CD8-positive, alpha-beta memory T cell (primary cell): ENCODE measurements around the gene KIF18B. TPM values are rescaled to one million over a fixed set of nuclear protein-coding genes. Genes with fewer than 3 reads are reported as not detected.

Experiments
- CTCF ChIA-PET: fragments of 350-600 bp; sonication (Branson Sonifier 250); formaldehyde crosslinking; loops from one replicate; lab custom pipeline; 2021; ENCODE audit warnings: antibody characterized with exemption; lab: Charles Lee
- POLR2A ChIA-PET: fragments of 350-600 bp; sonication (Branson Sonifier 250); formaldehyde crosslinking; loops from one replicate; lab custom pipeline; 2021; ENCODE audit warnings: antibody characterized with exemption; lab: Charles Lee
- DNase-seq, 5 donors: peaks; one replicate each; pipeline versions ENCODE4 v3.0.0 to v3.0.0-alpha.2; 2020 to 2022; ENCODE audit warnings: mixed read lengths in 1 of 5
- H3K27ac ChIP-seq: one replicate; pipeline ENCODE4 v1.7.0; 2013; ENCODE audit warnings: low read depth, mild to moderate bottlenecking, low read length, moderate library complexity
- H3K27me3 ChIP-seq: 2 replicates; pipeline ENCODE4 v1.7.0; 2013; ENCODE audit warnings: low read length, mild to moderate bottlenecking; ENCODE audit not compliant: insufficient read depth, poor library complexity, severe bottlenecking
- H3K36me3 ChIP-seq: 2 replicates; pipeline ENCODE4 v1.7.0; 2013; ENCODE audit warnings: mild to moderate bottlenecking, low read length, moderate library complexity; ENCODE audit not compliant: insufficient read depth
- H3K4me1 ChIP-seq: 2 replicates; pipeline ENCODE4 v1.7.0; 2013; ENCODE audit warnings: mild to moderate bottlenecking, low read length, moderate library complexity; ENCODE audit not compliant: insufficient read depth
- H3K4me3 ChIP-seq: 2 replicates; pipeline ENCODE4 v1.7.0; 2013; ENCODE audit warnings: mild to moderate bottlenecking, low read length
- H3K9me3 ChIP-seq: 2 replicates; pipeline ENCODE4 v1.7.0; 2013; ENCODE audit warnings: mild to moderate bottlenecking, low read length
- H3K27ac Mint-ChIP-seq, 8 donors: one replicate each; pipeline ENCODE4 v1.8.0; 2020 to 2021; ENCODE audit warnings: mixed read lengths in 8 of 8, mild to moderate bottlenecking in 6 of 8, inconsistent platforms in 3 of 8, moderate library complexity in 3 of 8
- H3K27me3 Mint-ChIP-seq, 2 donors: one replicate each; pipeline ENCODE4 v1.8.0; 2020 to 2021; ENCODE audit warnings: mixed read lengths in 2 of 2, mild to moderate bottlenecking in 1 of 2, moderate library complexity in 1 of 2
- H3K36me3 Mint-ChIP-seq, 3 donors: one replicate each; pipeline ENCODE4 v1.8.0; 2020 to 2021; ENCODE audit warnings: mixed read lengths in 3 of 3, inconsistent platforms in 1 of 3, mild to moderate bottlenecking in 1 of 3
- H3K4me1 Mint-ChIP-seq, 3 donors: one replicate each; pipeline ENCODE4 v1.8.0; 2020 to 2021; ENCODE audit warnings: mixed read lengths in 3 of 3, inconsistent platforms in 1 of 3, mild to moderate bottlenecking in 1 of 3
- H3K4me3 Mint-ChIP-seq, 7 donors: one replicate each; pipeline ENCODE4 v1.8.0; 2020 to 2021; ENCODE audit warnings: mixed read lengths in 7 of 7, mild to moderate bottlenecking in 6 of 7, moderate library complexity in 4 of 7, inconsistent platforms in 2 of 7
- H3K9me3 Mint-ChIP-seq, 5 donors: one replicate each; pipeline ENCODE4 v1.8.0; 2020 to 2022; ENCODE audit warnings: mixed read lengths in 5 of 5, mild to moderate bottlenecking in 3 of 5, moderate library complexity in 2 of 5, inconsistent platforms in 1 of 5
- polyA plus RNA-seq: library from polyadenylated mRNA; unstranded; fragments of 300-500 nt; fragmentation: Illumina TruSeq; gene quantifications from one replicate; pipeline ENCODE4 v1.2.3, GENCODE V29; 2021
- total RNA-seq, 2 experiments: library from RNA; stranded (reverse); gene quantifications; one replicate each; pipeline ENCODE4 v1.2.3, GENCODE V29; 2021

Gene KIF18B
- total and polyA plus RNA-seq, 3 experiments from 2014 or later = 0.10 to 28.3 (median 27.1) TPM

DNA sequence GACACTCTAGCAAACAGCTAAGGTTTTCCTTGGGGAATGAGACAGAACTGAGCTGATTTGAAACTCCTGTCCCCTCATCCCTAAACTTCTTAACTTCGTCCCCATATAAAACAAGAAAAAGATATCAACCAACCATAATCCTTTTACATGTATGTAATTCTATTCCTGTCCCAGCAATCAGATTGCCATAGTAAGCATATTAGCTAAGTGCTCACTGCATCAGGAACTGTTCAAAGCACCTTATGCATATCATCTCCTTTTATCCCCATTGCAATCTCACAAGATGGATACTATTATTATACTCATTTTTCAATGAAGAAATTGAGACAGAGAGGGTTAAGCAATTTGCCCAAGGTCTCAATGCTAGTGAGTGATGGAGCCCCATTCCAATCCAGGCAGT lies 6.8 kb downstream of the KIF18B start:
- ChIA-PET POLR2A (no interaction called here), CTCF (no interaction called here)
- no peak overlapping the region for H3K4me3 ChIP-seq
- no peaks in the 10 kb centered on the region for H3K27me3 ChIP-seq
- Mint-ChIP-seq H3K36me3 (peaks cover 0 to 4% (median 0%) of the 10 kb centered on the region in 3 donors), H3K4me1 (peaks cover 1 to 6% (median 5%) of the 10 kb centered on the region in 3 donors), H3K27me3 (no peaks in the 10 kb centered on the region), H3K27ac (no peak overlapping the region), H3K4me3 (no peak overlapping the region), H3K9me3 (peaks cover 0 to 4% (median 0%) of the 10 kb centered on the region in 5 donors)
- no peaks in the 10 kb centered on the region for H3K36me3 ChIP-seq
- no peak overlapping the region for H3K27ac ChIP-seq
- H3K4me1 ChIP-seq = no peaks in the 10 kb centered on the region
- H3K9me3 ChIP-seq = no peaks in the 10 kb centered on the region
- no peak for DNase-seq

- Histone ChIP-seq H3K36me3 (no peaks in the 10 kb centered on the region), H3K27me3 (no peaks in the 10 kb centered on the region), H3K9me3 (no peaks in the 10 kb centered on the region), H3K4me3 (no peak overlapping the region), H3K4me1 (no peaks in the 10 kb centered on the region), H3K27ac (no peak overlapping the region)
- Mint-ChIP-seq H3K27me3 (no peaks in the 10 kb centered on the region), H3K4me1 (peaks cover 1 to 6% (median 5%) of the 10 kb centered on the region in 3 donors), H3K9me3 (peaks cover 0 to 4% (median 0%) of the 10 kb centered on the region in 5 donors), H3K27ac (no peak overlapping the region), H3K36me3 (peaks cover 0 to 4% (median 0%) of the 10 kb centered on the region in 3 donors), H3K4me3 (no peak overlapping the region)
- no peak for DNase-seq
- ChIA-PET CTCF (interaction anchor here (1.2 kb wide), 1 partner anchor 27 kb away, joined by 3 read pairs; no protein-coding TSS in a partner anchor), POLR2A (no interaction called here)
Observed at GRCh38 chr17:44940317-44940716, 7.3 kb downstream of the KIF18B start.

GRCh38 chr17:44935116-44935515 lies 12.5 kb downstream of the KIF18B start:
- Histone ChIP-seq H3K36me3 (no peaks in the 10 kb centered on the region), H3K27me3 (no peaks in the 10 kb centered on the region), H3K9me3 (no peaks in the 10 kb centered on the region), H3K27ac (no peak overlapping the region), H3K4me1 (no peaks in the 10 kb centered on the region), H3K4me3 (no peak overlapping the region)
- DNase-seq = peak in 1 of 5 donors; percentile 26
- Mint-ChIP-seq H3K27me3 (no peaks in the 10 kb centered on the region), H3K27ac (peak overlapping the region in 1 of 8 donors; percentile 56), H3K36me3 (peaks cover 0 to 4% (median 0%) of the 10 kb centered on the region in 3 donors), H3K4me3 (no peak overlapping the region), H3K9me3 (peaks cover 0 to 4% (median 0%) of the 10 kb centered on the region in 5 donors), H3K4me1 (no peaks in the 10 kb centered on the region)
- CTCF ChIA-PET = interaction anchor here (0.8 kb wide), 1 partner anchor 14 kb away, joined by 5 read pairs; no protein-coding TSS in a partner anchor
- POLR2A ChIA-PET = interaction anchor here (0.6 kb wide), 1 partner anchor 110 kb away, joined by 3 read pairs; no protein-coding TSS in a partner anchor

GRCh38 chr17:44934745-44935105 lies 12.8 kb downstream of the KIF18B start:
- Histone ChIP-seq H3K4me3 (no peak overlapping the region), H3K9me3 (no peaks in the 10 kb centered on the region), H3K27me3 (no peaks in the 10 kb centered on the region), H3K27ac (no peak overlapping the region), H3K36me3 (no peaks in the 10 kb centered on the region), H3K4me1 (no peaks in the 10 kb centered on the region)
- Mint-ChIP-seq H3K9me3 (peaks cover 0 to 4% (median 0%) of the 10 kb centered on the region in 5 donors), H3K4me3 (no peak overlapping the region), H3K36me3 (peaks cover 0 to 4% (median 0%) of the 10 kb centered on the region in 3 donors), H3K27ac (no peak overlapping the region), H3K27me3 (no peaks in the 10 kb centered on the region), H3K4me1 (no peaks in the 10 kb centered on the region)
- peak in 1 of 5 donors; percentile 25 for DNase-seq
- CTCF ChIA-PET = interaction anchor here (0.8 kb wide), 1 partner anchor 14 kb away, joined by 5 read pairs; no protein-coding TSS in a partner anchor
- POLR2A ChIA-PET = no interaction called here

DNA sequence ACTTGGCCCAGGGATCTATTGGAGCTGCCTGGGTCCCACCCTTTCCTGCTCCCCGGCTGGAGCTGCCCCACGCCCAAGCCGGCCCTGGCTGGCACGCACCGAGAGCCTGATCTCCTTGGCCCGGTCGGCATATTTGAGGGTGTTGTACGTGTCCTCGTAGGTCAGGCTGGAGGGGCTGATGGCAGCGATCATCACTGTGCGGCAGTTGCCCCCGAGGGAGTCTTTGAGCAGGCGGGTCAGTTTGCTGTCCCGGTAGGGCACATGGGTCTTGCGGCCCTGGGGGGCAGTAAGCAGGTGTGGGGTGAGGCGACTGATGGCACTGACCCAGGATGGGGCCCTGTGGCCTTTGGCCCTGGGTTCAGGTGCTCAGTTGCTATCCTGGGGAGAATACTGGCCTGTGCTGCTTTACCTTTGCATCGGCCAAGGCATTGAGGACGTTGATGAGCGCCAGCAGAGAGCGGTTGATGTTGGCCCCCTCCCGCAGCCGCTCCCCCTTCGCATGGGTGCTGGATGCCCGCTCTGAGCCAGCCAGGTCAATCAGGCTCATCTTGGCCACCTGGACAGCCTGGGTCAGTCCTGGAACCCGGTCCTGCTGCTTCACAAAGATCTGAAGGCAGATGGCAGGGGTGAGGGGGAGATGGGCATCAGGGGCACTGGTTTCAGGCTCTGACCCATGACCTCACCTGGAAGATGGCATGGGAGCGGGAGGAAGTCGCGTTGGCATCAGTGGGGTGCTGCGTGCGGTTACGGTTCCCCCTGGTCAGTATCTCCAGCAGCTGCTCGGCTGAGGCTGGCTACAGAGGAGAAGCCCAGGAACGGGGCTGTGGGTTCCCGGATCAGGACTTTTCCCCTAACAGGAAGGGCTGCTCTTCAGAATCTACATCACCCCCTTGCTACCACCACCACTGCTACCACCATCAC lies 13.5 kb downstream of the KIF18B start:
- CTCF ChIA-PET = no interaction called here
- Histone ChIP-seq H3K4me1 (no peaks in the 10 kb centered on the region), H3K36me3 (no peaks in the 10 kb centered on the region), H3K4me3 (no peak overlapping the region), H3K27me3 (no peaks in the 10 kb centered on the region), H3K9me3 (no peaks in the 10 kb centered on the region), H3K27ac (no peak overlapping the region)
- no peaks in the 10 kb centered on the region for H3K4me1 Mint-ChIP-seq
- no peaks in the 10 kb centered on the region for H3K27me3 Mint-ChIP-seq
- peaks cover 0 to 4% (median 0%) of the 10 kb centered on the region in 3 donors for H3K36me3 Mint-ChIP-seq
- no peak overlapping the region for H3K4me3 Mint-ChIP-seq
- peak in 1 of 5 donors; percentile 42 for DNase-seq
- peaks cover 0 to 4% (median 0%) of the 10 kb centered on the region in 5 donors for H3K9me3 Mint-ChIP-seq
- no peak overlapping the region for H3K27ac Mint-ChIP-seq
- POLR2A ChIA-PET = no interaction called here

GRCh38 chr17:44932787-44933097 lies 14.8 kb downstream of the KIF18B start:
- Histone ChIP-seq H3K4me3 (no peak overlapping the region), H3K27ac (no peak overlapping the region), H3K36me3 (no peaks in the 10 kb centered on the region), H3K27me3 (no peaks in the 10 kb centered on the region), H3K4me1 (no peaks in the 10 kb centered on the region), H3K9me3 (no peaks in the 10 kb centered on the region)
- Mint-ChIP-seq H3K36me3 (no peaks in the 10 kb centered on the region), H3K9me3 (no peaks in the 10 kb centered on the region), H3K4me1 (no peaks in the 10 kb centered on the region), H3K4me3 (no peak overlapping the region), H3K27ac (no peak overlapping the region), H3K27me3 (no peaks in the 10 kb centered on the region)
- ChIA-PET POLR2A (interaction anchor here (0.6 kb wide), 1 partner anchor 8 kb away, joined by 3 read pairs; no protein-coding TSS in a partner anchor), CTCF (interaction anchor here (1.4 kb wide), 1 partner anchor 14 kb away, joined by 5 read pairs; the partner anchor contains the start of gene KIF18B)
- peak in 1 of 5 donors; percentile 35 for DNase-seq

DNA sequence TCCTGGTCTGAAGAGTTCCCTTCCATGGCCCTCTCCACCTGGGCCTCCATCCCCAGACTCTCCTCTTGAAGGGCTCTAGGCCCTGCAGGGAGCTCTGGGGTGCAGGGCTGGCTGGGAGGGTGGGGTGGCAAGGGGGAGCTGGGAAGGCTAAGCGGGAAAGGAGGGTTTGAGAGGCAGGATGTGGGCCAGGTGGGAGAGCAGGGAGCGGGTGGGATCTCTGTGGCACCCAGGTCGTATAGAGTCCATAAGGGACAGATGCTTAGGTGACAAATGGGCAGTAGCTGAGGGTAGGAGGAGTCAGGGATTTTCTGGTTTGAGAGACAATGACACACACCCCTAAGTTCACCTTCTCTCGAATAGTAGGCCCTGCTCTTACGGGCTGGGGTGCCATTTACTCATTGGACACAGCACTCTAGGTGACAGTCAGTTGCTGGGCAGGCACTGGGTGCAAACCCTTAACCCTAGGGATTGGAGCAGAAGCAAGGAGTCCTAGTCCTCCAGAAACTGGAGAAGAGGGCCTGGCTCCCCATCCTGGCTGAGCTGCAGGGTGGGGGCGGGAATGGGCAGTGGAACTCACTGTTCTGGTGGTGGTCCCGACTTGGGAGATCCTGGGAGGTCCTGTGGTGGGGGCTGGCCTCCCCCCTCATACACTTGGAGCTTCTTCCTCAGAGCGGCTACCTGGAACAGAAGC lies 15.3 kb downstream of the KIF18B start:
- no peaks in the 10 kb centered on the region for H3K9me3 ChIP-seq
- Mint-ChIP-seq H3K9me3 (no peaks in the 10 kb centered on the region), H3K4me1 (no peaks in the 10 kb centered on the region), H3K27me3 (no peaks in the 10 kb centered on the region), H3K4me3 (no peak overlapping the region), H3K36me3 (no peaks in the 10 kb centered on the region), H3K27ac (peak overlapping the region in 1 of 8 donors; percentile 70)
- POLR2A ChIA-PET = no interaction called here
- no peaks in the 10 kb centered on the region for H3K27me3 ChIP-seq
- H3K36me3 ChIP-seq = no peaks in the 10 kb centered on the region
- CTCF ChIA-PET = interaction anchor here (0.8 to 1.4 kb wide), 2 partner anchors 12 to 15 kb away, joined by 3 to 5 read pairs; partner anchors contain the start of gene KIF18B
- no peaks in the 10 kb centered on the region for H3K4me1 ChIP-seq
- DNase-seq = no peak
- no peak overlapping the region for H3K4me3 ChIP-seq
- H3K27ac ChIP-seq = no peak overlapping the region
